T-helper 22 cell (primary cell): ENCODE data around the gene KCNK16.

Experiments used
- DNase-seq: peaks from one replicate; pipeline ENCODE4 v3.0.0-alpha.2; 2020; ENCODE audit warnings: low read depth

Gene KCNK16

GRCh38 chr6:39276379-39276995 lies 46.0 kb downstream of the KCNK16 start:
- no peak for DNase-seq

- no peak for DNase-seq
Measured at GRCh38 chr6:39274903-39275302, 47.6 kb downstream of the KCNK16 start.

GRCh38 chr6:39274471-39274870 lies 48.0 kb downstream of the KCNK16 start:
- DNase-seq, result no peak

- no peak for DNase-seq
Measured at GRCh38 chr6:39273406-39273821, 49.1 kb downstream of the KCNK16 start.

- DNase-seq, result no peak
Measured at GRCh38 chr6:39269961-39270360, 52.5 kb downstream of the KCNK16 start.

GRCh38 chr6:39268721-39269120 lies 53.8 kb downstream of the KCNK16 start:
- DNase-seq, result no peak

- no peak for DNase-seq
Measured at GRCh38 chr6:39268171-39268570, 54.3 kb downstream of the KCNK16 start.

- no peak for DNase-seq
Measured at GRCh38 chr6:39266782-39267355, 55.6 kb downstream of the KCNK16 start.

GRCh38 chr6:39266375-39266774 lies 56.1 kb downstream of the KCNK16 start:
- DNase-seq, result no peak
